Measurements from ENCODE around the gene GPRC5D.
A peak's percentile ranks its signal among the peaks of the same experiment; 100 is the strongest.

The GPRC5D gene

DNA sequence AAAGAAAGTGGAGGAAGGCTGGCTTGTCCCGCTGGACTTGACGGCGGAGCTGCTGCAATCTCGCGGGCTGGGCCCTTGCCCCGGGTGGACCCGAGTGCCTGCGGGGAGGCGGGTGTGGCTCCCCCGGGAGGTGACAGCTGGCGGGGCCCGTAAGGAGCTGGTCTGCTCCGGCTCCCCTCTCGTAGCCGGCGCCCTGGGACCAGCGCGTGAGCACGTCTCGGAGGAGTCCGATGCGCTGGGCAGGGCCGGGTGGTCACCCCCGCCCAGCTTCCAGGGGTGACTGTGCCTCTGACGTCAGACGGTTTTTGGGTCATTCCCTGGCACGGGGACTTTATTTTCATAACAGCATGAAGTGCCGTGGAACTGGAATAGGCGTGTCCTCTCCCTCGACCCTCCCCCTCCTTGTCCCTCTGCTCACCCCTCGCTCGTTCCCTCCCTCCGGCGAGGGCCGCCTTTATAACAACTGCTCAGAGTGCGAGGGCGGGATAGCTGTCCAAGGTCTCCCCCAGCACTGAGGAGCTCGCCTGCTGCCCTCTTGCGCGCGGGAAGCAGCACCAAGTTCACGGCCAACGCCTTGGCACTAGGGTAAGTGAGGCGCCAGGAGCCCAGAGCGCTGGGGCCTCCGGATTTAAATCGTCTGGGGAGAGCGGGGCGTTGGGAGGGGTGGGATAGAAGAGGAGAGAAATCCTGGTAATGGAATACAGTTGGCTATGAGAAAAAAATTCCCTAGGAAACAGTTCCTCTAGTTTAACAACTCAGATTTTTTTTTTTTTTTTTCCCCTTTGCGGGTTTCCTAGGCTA is 60.7 kb downstream of the GPRC5D start, which contains the start of gene GPRC5A:
TSS of gene GPRC5A (plus strand) at position 483 of the 801 bp plus-strand sequence. CDS start 16,688 bp downstream, outside the sequence.
- DNase-seq (ENCODE audit: extremely low read depth, low read depth) = peak; percentile 84
- TF ChIP-seq CTCF (IDR thresholded peaks at IDR 0.05; ENCODE audit: low read depth, low read length) = peak; percentile 41

Measured in AG09319 (cell line).